ENCODE measurements around the gene GALNT17.
"Not testable (repeated sequence)": the region's sequence is repeated elsewhere in the genome, so short reads cannot be mapped to it uniquely, and the experiment has no call there.

The GALNT17 gene

DNA sequence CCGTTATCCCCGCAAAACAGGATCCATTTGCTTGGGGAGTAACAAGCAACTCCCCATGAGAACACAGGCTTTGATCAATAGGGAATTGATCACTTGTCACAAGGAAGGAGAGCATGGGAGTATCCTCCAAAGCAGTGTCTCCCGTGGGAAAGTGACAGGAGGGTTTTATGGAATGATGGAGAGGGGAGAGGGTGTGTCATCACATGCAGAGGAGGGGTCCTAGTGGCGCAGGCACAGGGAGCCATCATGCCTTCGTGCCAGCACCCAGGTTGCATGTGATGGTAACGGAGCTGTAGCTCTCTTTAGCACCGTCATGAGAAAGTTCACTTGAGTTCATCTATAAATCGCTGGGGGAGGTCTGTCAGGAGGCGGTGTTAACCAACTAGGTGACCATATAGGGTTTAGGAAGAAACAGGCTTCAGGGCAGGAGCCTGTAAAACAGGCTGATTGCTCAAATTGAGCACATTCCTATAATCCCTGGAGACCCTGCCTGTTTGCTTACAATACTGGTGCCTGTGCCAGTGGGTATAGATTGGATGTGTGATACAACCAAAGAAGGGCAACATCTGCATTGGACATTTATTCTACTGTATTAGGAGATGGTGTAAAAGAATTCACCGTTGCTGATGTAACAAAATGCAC is 428.5 kb downstream of the GALNT17 start:
- DNase-seq = no peak
- in situ Hi-C loops (cut with MboI; ENCODE audit: low pct_unique_long_range_greater_than_20kb, low sequenced_read_pairs) = no loop called here

GRCh38 chr7:71563276-71563675 is 431.3 kb downstream of the GALNT17 start:
- DNase-seq = no peak
- in situ Hi-C loops (cut with MboI; ENCODE audit: low pct_unique_long_range_greater_than_20kb, low sequenced_read_pairs) = no loop called here

GRCh38 chr7:71566376-71566775 is 434.4 kb downstream of the GALNT17 start:
- in situ Hi-C loops (cut with MboI; ENCODE audit: low pct_unique_long_range_greater_than_20kb, low sequenced_read_pairs) = no loop called here
- DNase-seq = no peak

GRCh38 chr7:71566991-71567390 is 435.0 kb downstream of the GALNT17 start:
- in situ Hi-C loops (cut with MboI; ENCODE audit: low pct_unique_long_range_greater_than_20kb, low sequenced_read_pairs) = no loop called here
- DNase-seq = no peak

- DNase-seq = no peak
- in situ Hi-C loops (cut with MboI; ENCODE audit: low pct_unique_long_range_greater_than_20kb, low sequenced_read_pairs) = no loop called here
These were observed 442.4 kb downstream of the GALNT17 start for GRCh38 chr7:71574153-71574860.

DNA sequence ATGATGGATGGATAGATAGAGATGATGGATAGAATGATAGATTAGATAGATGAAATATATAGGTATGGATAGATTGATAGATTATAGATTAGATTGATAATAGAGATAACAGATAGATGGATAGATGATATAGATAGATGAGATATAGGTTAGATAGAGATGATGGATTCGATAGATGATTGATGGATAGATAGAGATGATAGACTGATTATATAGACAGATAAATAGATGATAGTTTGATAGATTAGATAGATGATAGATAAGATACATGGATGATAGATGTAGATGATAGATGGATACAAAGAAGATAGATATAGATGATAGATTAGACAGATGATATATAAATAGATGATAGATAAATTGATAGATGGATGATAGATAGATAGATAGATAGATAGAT is 448.1 kb downstream of the GALNT17 start:
- in situ Hi-C loops (cut with MboI; ENCODE audit: low pct_unique_long_range_greater_than_20kb, low sequenced_read_pairs) = no loop called here
- no peak for DNase-seq

GRCh38 chr7:71584256-71584655 is 452.3 kb downstream of the GALNT17 start:
- in situ Hi-C loops (cut with MboI; ENCODE audit: low pct_unique_long_range_greater_than_20kb, low sequenced_read_pairs) = no loop called here
- no peak for DNase-seq

GRCh38 chr7:71591876-71592275 is 459.9 kb downstream of the GALNT17 start:
- no peak for DNase-seq
- in situ Hi-C loops (cut with MboI; ENCODE audit: low pct_unique_long_range_greater_than_20kb, low sequenced_read_pairs) = no loop called here

- DNase-seq; in situ Hi-C loops (cut with MboI; ENCODE audit: low pct_unique_long_range_greater_than_20kb, low sequenced_read_pairs): not testable (repeated sequence)
These were observed 460.4 kb downstream of the GALNT17 start for GRCh38 chr7:71592388-71592787.

DNA sequence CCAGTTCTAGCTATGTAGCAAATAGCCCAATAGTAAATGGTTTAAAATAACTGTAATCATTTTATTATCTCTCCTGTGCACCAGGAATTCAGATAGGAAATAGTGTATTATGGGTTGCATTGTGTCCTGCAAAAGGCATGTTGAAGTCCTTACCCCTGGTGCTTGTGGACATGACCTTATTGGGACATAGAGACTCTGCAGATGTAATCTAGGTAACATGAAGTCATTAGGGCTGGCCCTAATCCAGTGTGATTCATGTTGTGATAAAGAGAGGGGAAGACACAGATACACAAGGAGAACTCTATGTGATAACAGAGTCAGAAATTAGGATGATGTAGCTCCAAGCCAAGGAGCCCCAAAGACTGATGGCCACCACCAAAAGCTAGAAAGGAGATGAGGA is 462.8 kb downstream of the GALNT17 start:
- in situ Hi-C loops (cut with MboI; ENCODE audit: low pct_unique_long_range_greater_than_20kb, low sequenced_read_pairs) = no loop called here
- DNase-seq = no peak

DNA sequence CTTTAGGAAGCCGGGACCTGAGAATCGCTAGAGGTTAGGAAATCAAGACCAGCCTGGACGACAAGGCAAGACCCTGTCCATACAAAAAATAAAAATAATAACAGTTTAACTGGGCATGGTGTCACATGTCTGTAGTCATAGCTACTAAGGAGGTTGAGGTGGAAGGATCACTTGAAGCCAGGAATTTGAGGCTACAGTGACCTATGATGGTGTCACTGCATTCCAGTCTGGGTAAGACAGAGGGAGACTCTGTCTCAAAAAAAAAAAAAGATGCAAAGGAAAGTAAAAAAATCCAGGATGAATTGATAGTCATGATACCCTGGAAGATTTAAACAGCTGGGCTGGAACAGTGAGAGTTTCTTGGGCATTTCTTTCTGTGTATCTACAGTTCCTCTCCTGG is 463.2 kb downstream of the GALNT17 start:
- in situ Hi-C loops (cut with MboI; ENCODE audit: low pct_unique_long_range_greater_than_20kb, low sequenced_read_pairs) = no loop called here
- no peak for DNase-seq

DNA sequence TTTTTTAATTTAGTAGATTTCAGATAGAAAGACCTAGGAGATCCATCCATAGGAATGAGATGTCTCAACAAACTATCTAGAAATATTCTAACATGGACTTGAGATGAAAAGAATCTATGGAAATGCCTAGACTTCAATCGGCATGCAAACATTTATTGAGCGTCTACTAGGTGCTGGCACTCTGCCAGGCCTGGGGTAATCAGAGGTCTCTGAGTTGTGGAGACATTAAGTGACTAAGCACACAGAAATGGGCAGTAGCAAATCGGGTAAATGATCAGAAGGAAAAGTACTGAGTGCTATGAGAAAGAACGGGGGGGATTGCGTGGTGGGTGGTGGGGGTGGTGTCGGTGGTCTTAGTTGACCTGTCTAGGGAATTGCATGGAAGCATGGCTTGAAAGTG is 466.6 kb downstream of the GALNT17 start:
- DNase-seq = no peak
- in situ Hi-C loops (cut with MboI; ENCODE audit: low pct_unique_long_range_greater_than_20kb, low sequenced_read_pairs) = no loop called here

DNA sequence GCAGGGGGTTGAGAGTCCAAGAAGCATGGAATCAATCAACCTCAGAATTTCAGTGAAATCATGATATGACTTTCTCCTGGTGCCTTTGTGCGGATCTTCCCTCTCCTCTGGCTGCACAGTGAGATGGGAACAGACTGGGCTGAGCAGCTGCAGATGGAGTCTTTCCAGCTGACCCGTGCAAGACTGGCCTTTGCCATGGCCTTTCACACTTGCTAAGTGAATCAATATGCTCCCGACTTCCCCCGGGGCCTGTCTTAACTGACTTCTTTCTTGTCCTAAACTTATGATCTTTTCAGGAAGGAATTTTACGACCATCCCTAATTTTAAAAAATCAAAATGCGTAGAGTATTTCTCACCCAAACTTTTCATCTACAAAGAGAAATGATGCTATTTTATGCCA is 469.9 kb downstream of the GALNT17 start:
- in situ Hi-C loops (cut with MboI; ENCODE audit: low pct_unique_long_range_greater_than_20kb, low sequenced_read_pairs) = no loop called here
- DNase-seq = no peak

GRCh38 chr7:71604818-71605414 is 473.0 kb downstream of the GALNT17 start:
- DNase-seq = no peak
- in situ Hi-C loops (cut with MboI; ENCODE audit: low pct_unique_long_range_greater_than_20kb, low sequenced_read_pairs) = no loop called here

DNA sequence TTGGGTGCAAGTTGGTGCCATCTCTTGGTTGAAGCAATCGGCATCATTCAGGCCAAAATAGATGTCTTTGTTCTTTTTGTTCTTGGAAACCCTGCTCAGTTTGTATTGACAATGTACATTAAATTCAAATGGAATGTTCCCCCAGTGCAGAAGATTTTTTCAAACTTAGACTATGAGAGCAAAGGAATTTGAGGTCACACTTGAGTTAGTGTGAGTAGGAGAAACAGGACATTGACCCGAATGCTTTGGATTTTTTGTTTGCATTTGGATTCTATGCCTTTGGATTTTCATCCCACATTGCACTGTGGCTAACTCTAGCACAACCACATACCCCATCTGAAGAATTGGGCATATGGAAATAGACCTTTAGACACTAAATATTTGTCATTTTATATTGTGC is 480.0 kb downstream of the GALNT17 start:
- DNase-seq = no peak
- in situ Hi-C loops (cut with MboI; ENCODE audit: low pct_unique_long_range_greater_than_20kb, low sequenced_read_pairs) = no loop called here

DNA sequence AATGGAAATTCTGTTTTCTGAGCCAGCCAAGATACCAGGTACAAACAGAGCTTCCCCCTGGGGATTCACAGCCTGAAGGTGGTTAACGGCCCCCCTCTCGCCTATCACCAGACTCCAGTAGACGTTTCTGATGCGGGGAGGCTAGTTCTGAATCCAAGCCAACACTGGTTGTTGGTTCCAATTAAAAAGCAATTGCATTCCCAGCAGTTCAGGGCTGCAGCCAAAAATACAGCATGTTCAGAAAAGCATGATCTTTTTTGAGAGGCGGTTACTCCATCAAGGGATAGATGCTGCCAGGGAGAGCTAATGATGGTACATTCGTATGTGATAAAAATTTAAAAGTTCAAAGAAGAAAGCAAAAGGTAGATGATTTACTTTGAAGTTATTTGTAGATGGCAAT is 481.0 kb downstream of the GALNT17 start:
- in situ Hi-C loops (cut with MboI; ENCODE audit: low pct_unique_long_range_greater_than_20kb, low sequenced_read_pairs) = no loop called here
- DNase-seq = no peak

DNA sequence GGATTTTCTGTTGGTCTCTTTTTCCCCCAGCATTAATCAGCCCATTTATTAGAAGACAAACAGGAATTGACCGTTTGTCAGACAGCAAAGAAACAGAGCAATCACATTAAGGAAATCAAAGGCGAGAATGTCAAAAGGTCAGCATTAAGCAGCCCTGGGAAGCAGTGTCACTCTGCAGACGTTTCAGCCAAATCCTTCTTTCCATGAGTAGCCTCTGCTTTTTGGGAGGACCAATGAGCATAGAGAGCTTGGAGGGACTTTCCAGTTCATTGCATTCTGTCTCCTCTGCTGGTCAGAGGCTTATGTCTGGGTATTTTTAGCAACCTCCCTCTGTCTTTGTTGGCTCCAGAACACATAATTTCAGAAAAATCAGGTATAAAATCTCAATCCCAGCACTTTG is 481.4 kb downstream of the GALNT17 start:
- no peak for DNase-seq
- in situ Hi-C loops (cut with MboI; ENCODE audit: low pct_unique_long_range_greater_than_20kb, low sequenced_read_pairs) = no loop called here

DNA sequence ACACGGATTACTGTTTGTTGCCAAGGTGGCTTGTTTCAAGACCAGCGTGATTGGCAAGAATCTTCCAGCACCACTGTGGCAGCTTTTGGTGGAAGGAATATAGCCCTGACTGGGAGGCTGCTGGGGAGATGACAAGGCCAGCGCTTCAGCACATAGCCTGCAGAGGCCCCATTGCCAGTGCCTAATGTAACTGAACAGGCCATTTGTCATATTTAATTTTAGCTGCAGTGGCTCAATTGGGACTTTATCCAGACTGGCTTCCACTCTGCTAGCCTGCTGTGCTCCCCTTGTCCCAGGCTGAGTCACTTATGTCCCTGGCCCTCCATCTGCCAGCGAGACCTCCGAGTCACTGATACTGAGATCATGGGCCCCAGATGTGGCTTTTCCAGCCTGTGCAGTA is 483.1 kb downstream of the GALNT17 start:
- no peak for DNase-seq

DNA sequence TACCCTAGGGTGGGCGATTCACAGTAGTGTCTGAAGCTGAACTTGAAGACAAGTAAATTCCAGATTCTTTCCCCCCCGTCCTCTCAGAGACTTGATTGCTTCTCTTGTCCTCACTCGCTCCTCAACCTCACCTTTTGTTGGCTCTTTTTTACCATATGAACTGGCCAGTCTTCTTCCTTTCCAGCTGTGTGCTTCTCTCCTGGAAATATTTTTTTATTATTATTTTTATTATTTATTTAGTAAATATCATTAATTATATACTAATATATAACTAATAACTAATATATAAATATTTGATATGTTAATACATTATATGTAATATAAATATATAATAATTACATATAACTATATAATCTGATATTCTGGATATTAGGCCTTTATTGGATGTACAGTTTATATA is 484.3 kb downstream of the GALNT17 start:
- in situ Hi-C loops (cut with MboI; ENCODE audit: low pct_unique_long_range_greater_than_20kb, low sequenced_read_pairs) = no loop called here
- DNase-seq = no peak

More for the DNA sequence above, 483.1 kb downstream of the GALNT17 start:
- in situ Hi-C loops (cut with MboI; ENCODE audit: low pct_unique_long_range_greater_than_20kb, low sequenced_read_pairs) = no loop called here

GRCh38 chr7:71618278-71618677 is 486.3 kb downstream of the GALNT17 start:
- in situ Hi-C loops (cut with MboI; ENCODE audit: low pct_unique_long_range_greater_than_20kb, low sequenced_read_pairs) = no loop called here
- DNase-seq = no peak

GRCh38 chr7:71625545-71625944 is 493.6 kb downstream of the GALNT17 start:
- in situ Hi-C loops (cut with MboI; ENCODE audit: low pct_unique_long_range_greater_than_20kb, low sequenced_read_pairs) = no loop called here
- no peak for DNase-seq
